ELR (cell line): ENCODE results near the gene DIP2C.
A peak's percentile ranks its signal among the peaks of the same experiment; 100 is the strongest.
"Not testable (repeated sequence)": the region's sequence is repeated elsewhere in the genome, so short reads cannot be mapped to it uniquely, and the experiment has no call there.

Source experiments
- DNase-seq: peaks from one replicate; pipeline ENCODE4 v3.0.0-alpha.2; 2015; ENCODE audit warnings: low read depth

Gene DIP2C

DNA sequence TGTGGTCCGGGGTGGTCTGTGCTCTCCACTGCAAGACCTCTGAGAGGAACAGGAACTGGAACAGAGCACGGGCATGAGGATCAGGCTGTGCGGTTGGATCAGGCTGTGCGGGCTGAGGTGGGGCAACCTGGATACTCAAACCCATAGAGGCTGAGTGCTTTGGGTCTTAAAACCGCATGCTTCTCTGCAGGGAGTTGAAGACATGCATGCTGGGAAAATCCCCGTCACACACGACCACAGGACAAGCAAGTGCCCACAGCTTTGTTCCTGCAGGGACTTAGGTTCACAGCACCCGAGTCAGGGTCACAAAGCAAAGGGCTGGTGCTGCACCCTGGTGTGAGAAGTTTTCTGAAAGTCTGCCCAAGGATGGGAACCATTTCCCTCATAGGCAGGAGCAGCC lies 333.0 kb downstream of the DIP2C start:
- DNase-seq = no peak

DNA sequence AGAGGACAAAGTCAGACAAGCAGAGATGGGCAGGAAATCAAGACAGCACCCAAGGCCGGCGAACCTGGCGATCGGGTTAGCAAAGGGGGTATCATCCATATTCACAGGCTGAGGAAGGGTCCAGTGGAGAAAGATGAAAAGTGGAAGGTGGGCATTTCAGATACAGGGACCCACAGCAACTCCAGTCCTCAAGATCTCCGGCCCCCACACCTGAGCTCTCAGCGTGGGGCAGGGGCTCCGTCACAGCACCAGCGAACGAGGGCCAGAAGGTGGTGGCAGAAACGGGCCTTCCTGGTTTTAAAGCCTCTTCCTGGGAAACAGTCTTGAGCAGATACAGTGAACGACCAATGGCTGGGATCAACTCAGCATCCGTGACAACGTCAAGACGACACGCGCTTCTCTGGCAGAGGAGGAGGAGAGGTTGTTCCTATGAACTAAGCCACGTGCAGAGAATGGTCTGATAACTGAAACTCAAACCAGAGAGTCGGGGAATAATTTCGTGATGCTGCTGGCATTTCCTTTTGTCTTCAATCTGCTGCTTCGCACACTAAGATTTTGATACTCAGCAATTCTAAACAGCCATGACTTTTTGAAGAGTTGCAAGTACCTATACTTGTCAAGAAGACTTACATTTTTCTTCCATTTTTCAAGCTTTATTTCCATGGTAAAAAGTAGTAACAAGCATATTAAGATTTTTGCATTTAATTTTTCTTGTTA lies 334.4 kb downstream of the DIP2C start:
- no peak for DNase-seq

DNA sequence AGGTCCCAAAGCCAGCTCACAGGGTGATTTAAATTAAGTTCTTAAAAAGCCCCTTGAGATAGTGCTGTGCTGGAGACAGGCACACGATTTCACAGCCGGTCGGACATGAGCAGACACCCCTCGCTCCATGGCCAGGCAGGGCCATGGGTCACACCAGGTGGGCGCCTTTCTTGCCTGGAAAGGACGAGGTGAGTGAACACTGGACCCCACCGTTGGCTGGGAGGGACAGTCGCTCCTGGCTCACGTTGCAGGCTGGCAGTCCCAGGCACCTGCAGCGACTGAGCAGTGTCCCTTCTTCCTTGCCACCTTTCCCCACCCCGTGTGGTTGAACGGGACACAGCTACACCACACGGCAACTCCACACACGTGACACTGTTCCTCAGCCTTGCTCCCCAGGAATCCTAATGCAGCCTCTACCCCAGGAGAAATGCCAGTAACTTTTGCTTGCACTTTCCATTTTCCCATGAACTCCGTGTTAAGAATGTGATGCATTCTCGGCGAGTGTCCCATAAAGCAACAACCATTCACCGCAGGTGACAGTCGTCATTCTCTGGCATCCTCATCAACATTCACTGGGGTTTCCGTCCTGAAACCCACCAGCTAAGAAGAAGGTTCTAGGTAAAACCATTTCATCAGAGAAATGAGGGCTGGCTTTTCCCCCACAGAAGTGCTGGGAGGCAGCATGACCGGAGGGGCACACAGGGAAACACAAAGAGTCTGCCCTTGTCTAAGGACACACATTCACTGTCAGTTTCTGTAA lies 336.8 kb downstream of the DIP2C start:
- no peak for DNase-seq

DNA sequence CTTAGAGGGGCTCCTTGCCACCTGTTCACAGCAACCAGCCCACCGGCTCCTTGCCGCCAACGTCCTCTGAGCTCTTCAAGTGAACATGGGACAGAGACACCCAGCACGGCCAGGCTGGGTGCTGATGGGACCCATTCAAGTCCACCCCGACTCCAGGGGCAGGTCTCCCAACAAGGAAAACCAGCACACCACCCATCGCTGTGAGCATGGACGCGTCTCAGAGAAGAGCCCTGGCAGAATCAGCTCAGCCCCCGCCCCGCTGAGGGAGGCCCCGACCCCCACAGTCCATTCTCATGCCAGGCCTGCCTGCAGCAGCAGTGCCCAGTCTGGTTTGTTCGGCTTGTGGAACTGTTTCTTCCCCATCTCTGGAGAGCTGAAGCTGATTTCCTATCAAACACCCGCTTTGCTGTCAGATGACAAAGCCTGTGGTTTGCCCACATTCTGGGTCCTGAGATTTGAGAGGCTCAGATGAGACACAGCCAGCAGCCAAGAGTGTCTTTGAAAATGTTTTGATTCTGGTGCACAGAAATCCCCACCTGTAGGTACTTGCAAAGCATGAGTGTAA lies 337.6 kb downstream of the DIP2C start:
- no peak for DNase-seq

DNA sequence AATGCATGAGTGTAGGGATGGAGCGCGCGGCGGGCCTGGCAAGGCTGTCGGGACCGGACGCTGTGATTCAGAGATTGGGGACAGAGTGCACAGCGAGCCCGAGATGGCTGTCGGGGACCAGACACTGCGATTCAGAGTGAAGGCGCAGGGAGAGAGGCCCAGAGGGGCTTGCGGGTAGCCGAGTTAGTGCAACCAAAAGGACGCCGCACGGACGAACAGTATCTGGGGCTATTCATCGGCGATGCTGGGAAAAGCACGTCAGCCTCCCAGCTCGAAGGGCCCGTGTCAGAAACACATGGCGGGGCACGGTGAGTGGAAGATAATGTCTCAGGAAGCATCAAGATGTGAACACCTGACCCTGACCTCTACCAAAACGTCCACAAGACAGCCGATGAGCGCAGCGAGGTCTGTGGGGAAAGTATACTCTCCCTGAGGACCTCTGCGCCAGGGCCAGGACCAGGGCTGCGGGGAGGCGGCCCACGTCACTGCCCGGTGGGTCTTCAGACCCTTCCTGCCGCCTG lies 338.4 kb downstream of the DIP2C start:
- no peak for DNase-seq

DNA sequence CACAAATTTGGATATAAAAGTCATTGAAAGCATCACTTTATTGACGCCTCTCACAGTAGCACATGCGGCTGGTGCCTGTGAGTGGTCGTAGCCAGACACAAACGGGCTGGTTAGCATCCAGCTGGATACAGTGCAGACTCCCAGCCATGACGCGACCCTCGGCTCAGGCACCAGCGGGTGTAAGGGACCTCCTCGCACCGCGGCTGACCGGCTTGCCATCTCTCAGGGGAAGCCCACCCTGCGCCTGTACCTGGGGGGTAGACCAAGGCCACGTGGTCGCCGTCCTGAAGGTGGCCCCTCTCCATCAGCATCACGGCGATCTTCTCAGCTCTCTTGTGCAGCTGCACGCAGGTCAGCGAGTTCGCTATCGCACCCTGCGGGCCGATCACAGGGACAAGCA lies 340.4 kb downstream of the DIP2C start:
- DNase-seq = no peak

DNA sequence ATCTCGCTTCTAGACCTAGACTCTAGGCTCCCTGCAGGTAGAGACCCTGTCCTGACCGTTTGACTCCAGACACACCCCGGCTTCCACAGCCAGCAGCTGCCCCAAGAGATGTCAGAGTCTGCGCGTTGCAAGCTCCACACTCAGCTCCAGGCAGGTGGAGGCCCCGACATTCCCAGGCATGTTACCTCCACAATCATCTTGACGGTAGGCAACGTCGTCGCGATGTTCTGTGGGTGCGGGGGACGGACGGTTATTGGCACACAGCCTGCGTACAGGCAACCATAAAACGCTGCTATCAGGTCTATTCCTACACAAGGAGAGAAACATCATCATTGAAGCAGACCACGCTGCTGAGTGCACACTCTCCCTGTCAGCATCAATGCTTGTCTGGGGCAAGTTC lies 341.0 kb downstream of the DIP2C start:
- DNase-seq = no peak

DNA sequence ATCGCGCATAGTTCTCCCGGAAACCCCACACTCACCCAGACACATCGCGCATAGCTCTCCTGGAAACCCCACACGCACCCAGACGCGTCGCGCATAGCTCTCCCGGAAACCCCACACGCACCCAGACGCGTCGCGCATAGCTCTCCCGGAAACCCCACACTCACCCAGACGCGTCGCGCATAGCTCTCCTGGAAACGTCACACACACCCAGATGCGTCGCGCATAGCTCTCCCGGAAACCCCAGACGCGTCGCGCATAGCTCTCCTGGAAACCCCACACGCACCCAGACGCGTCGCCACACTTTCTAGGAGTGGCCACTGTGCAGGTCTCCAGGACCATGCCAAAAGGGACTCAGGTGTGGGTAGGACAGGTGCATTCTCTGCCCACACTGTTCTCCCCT lies 341.7 kb downstream of the DIP2C start:
- DNase-seq = not testable (repeated sequence)

DNA sequence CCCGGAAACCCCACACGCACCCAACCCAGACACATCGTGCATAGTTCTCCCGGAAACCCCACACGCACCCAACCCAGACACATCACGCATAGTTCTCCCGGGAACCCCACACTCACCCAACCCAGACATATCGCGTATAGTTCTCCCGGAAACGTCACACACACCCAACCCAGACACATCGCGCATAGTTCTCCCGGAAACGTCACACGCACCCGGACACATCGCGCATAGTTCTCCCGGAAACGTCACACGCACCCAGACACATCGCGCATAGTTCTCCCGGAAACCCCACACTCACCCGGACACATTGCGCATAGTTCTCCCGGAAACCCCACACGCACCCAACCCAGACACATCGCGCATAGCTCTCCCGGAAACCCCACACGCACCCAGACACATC lies 342.3 kb downstream of the DIP2C start:
- DNase-seq = not testable (repeated sequence)

DNA sequence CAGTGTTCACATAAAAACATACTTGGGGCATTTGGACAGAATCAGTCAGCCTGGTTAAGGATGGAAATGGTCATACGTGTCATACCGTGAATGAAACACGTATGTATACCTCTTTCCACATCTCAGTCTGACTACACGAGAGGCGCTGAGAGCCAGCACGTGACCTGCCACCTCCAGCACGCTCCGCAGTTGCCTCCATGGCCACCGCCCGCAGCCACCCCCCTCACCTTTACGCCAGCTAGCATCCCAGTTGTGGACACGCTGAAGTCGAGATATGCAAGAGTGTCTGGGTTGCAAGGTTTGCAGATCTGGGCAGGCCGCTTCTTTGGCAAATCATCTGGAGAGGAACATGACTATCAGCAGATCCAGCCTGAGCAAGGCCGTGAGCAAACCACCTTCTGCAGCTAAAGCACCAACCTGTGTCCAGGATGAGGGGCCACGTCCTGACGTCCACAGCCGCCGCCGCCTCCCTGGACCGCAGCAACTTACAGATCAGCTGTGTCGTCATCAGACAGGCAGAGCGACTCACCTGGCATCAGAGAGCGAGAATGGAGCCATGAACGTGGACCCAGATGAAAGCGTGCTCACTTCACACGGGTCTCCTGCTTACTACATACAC lies 344.8 kb downstream of the DIP2C start:
- no peak for DNase-seq

DNA sequence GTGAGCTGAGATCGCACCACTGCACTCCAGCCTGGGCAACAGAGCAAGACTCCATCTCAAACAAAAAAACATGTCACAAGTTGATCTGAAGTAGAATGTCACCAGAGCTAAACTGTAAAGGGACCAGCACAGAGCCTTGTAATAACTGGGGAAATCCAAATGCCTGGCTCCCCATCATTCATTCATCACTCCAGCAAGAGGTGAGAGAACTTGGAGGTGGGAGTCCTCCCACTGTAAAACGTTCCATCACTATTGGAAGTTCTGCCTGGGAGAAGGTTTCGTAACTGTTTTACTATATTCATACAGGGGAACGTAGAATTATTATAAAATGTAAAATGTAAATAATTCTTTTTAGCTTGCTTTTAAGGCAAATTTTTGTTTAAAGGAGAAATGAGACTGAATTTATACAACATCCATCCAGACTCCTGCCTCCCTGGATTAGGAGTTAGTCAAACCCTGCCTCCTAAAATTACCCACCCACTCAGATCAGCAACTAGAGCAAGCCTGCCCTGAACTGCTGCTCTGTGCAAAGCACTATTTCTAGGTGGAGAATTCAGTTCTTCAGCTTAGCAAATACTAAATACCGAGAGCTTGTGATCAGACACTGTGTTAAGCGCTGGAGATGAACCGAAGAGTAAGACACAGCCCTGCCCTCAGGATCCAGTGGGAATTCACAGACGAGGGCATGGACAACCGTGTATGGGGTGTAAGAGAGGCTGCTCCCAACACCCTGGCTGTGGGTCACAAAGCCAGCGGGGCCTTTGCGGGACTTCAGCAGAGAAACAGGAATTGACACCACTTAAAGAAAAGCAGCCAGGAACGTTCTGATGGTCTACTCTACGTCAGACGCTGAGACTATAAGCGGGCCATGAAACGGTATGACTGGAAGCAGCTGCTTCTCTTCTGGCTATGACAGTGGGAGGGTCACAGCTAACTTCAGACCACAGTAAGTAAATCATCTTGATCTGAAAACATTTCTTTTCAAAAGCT lies 345.9 kb downstream of the DIP2C start:
- no peak for DNase-seq

DNA sequence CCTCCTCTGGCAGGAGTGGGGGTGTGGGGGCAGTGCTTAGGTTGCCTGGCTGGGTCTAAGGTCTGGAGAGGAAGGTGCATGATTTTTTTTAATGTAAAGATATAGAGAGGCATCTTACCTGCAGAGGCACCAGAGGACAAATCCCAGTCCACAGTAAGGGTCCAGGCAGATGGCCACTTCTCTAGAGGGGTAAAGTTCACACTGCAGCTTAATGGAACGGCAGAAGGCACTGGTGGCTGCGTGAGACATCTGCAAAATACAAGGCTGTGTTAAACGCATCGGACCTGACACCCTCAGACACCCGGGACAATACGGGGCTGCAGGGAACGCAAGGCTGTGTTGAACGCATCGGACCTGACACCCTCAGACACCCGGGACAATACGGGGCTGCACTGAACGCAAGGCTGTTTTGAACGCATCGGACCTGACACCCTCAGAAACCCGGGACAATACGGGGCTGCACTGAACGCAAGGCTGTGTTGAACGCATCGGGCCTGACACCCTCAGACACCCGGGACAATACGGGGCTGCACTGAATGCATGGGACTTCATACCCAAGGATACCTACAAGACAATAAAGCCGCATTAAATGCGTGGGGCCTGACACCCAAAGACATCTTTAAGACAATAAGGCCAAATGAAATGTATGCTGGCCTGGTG lies 348.3 kb downstream of the DIP2C start:
- no peak for DNase-seq

DNA sequence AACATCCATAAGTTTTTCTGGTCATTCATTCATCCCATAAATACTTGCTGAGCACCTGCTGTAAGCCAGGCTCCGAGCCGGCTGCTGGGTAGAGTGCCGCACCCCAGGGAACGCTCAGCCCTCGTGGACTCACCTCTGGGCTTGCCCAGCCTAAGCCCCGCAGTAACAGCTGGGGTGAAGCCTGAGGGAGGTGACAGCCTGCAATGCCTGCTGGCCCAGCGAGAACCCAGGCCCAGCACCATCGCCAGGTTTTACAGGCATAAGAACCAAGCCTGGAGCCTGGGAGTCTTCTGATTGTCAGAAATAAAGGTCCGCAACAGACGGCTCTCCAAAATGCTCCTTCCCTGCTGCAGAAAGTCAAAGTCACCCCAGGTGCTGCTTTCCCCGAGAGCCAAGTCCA lies 348.8 kb downstream of the DIP2C start:
- no peak for DNase-seq

DNA sequence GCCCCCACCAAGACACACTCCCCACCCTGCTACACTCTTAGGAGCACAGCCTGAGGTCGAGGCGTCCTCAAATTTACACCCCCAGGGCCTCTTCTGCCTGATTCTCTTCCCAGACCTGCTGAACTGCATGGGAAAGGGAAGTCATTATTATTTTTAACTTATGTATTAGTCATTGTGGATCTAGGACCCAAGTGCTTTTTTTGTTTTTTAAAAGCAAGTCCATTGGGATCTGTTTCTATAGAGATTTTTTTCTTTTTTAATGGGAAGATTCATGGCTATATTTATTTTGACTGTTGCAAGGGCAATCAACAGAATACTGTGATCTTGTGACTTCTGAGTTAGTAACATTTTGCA lies 350.5 kb downstream of the DIP2C start:
- no peak for DNase-seq

DNA sequence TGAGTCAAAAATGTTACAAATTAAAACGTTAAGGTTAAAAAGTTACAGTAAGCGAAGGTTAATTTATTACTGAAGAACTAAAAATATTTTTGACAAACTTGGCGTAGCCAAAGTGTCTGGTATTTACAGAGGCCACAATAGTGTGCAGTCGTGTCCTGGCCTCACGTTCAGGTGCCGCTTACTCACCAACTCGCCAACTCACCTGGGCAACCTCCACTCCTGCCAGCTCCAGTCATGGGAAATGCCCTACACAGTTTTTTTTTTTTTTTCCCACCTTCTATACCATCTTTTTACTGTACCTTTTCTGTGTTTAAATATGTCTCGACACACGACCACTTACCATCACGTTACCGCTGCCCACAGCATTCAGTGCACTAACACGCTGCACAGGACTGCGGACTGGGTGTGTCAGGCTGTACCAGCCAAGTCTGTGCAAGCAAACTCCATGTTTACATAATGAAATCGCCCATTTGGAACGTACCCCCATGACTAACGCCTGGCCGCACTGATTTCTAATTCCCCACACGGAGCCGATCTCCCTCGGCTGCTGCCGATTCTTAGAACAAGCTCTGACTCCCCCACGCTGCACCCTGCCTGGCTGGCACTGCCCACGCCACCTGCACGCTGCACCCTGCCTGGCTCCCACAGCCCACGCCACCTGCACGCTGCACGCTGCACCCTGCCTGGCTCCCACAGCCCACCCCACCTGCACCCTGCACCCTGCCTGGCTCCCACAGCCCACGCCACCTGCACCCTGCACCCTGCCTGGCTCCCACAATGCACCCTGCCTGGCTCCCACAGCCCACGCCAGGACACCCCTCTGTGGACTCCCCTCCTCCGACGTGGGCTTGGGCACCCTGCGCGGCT lies 351.1 kb downstream of the DIP2C start:
- DNase-seq = no peak

DNA sequence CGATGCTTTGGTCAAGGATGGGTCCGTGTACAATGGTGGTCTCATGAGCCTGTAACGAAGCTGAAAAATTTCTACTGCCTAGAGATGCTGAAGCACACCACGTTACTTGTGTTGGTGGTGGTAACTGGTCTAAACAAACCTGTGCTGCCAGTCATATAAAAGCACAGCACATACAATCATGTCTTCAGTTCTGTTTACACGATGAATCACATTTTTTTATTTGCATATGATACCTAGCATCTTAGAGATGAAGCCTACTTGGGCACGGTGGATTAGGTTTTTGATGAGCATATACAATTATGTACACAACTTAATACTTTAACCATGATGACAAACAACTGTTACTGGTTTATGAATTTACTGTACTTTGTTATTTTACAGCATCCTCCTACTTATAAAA lies 353.2 kb downstream of the DIP2C start:
- peak; percentile 19 for DNase-seq

DNA sequence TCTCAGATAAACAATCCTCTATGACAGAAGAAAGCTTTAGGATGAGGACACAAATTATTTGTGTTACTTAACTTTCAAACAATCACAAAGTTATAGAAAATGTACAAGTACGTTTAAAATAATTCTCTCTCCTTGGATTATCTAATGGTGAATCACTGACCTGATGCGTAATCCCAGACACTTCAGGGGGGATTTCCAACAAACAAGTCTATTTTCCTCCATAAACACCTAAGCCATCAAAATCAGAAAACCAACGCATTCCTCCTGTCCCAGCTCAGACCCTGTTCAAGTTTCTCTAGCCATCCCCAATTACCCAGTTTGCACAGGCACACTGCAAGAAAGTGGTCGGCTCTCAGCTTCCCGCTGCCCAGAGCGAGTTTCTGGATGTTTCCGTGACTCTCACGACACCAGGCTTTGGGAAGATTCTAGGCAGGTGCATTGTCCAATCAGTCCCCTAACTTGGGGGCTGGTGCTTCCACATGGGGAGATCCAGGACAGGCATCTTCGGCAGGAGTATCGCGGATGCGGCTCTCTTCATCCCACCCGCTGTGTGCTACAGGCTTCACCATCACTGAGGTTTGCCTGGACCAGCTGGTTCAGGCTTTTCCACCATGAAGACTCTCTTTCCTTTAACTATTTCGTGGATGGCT lies 354.2 kb downstream of the DIP2C start:
- DNase-seq = peak; percentile 65

DNA sequence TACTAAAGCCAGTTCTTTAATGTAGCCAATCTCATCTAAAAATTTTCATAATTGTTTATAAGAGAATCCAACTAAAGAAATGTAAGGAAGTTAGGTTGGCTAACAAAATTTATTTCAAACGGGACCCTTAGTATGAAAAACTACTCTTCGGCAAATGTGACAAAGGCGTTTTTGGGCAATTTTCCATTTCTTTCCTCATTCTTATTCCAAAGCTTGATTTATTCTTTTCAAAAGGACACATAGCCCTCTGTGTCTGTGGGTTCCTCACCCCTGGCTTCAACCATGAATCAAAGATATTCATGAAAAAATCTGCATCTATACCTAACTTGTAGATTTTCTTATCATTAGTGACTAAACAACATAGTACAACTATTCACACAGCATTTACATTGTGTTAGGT lies 358.3 kb downstream of the DIP2C start:
- no peak for DNase-seq

DNA sequence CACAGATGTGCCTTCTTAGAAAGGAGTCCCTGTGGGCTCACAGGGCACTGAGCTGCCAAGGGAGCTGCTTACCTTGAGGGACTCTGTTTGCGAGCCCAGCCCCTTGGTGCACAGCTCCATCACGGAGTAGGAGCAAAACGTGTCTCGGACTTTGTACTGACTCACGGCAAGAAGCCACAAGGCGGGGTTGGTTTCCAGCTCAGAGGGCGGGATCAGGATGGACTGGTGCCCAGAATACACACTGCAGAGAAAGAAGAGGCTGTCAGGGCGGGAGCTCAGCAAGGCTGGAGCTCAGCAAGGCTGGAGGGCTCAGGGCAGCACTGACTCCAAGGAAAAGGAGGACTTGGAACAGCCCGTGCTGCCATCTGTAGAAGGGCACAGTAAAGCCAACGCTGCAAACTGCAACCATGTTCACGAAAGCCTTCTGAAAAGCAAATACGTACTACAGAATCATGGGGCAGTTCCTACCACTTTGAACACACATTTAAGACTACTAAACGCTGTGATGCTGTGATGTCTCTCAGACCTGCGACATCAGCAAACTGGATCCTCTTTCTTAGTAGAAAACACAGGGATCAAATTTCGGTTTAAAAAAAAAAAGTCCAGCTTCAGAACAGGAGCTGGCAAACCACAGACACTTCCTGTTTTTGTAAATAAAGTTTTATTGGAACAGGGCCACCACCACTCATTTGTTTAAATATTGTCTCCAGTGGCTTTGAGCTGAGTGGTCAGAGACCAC lies 359.9 kb downstream of the DIP2C start:
- peak; percentile 97 for DNase-seq
